ENCODE measurements around the gene HOXA6.
A peak's percentile ranks its signal among the peaks of the same experiment; 100 is the strongest.

Gene HOXA6

GRCh38 chr7:27179503-27180430 lies 32.2 kb upstream of the HOXA6 start:
- peak; percentile 34 for DNase-seq (ENCODE audit: low read depth)
- peak; percentile 56 for TF ChIP-seq CTCF (IDR thresholded peaks at IDR 0.05; ENCODE audit: insufficient read depth, low read depth, low read length, missing control alignments)
- no peak overlapping the region for H3K4me3 ChIP-seq (ENCODE audit: low read depth, low read length)

- no peak overlapping the region for H3K4me3 ChIP-seq (ENCODE audit: low read depth, low read length)
- no peak for TF ChIP-seq CTCF (IDR thresholded peaks at IDR 0.05; ENCODE audit: insufficient read depth, low read depth, low read length, missing control alignments)
- no peak for DNase-seq (ENCODE audit: low read depth)
Observed at GRCh38 chr7:27179030-27179429, 31.5 kb upstream of the HOXA6 start.

GRCh38 chr7:27178366-27178765 lies 30.8 kb upstream of the HOXA6 start:
- no peak for DNase-seq (ENCODE audit: low read depth)
- H3K4me3 ChIP-seq (ENCODE audit: low read depth, low read length): no peak overlapping the region
- TF ChIP-seq CTCF (IDR thresholded peaks at IDR 0.05; ENCODE audit: insufficient read depth, low read depth, low read length, missing control alignments): no peak

GRCh38 chr7:27177795-27178320 lies 30.3 kb upstream of the HOXA6 start:
- H3K4me3 ChIP-seq (ENCODE audit: low read depth, low read length): no peak overlapping the region
- DNase-seq (ENCODE audit: low read depth): no peak
- no peak for TF ChIP-seq CTCF (IDR thresholded peaks at IDR 0.05; ENCODE audit: insufficient read depth, low read depth, low read length, missing control alignments)

- H3K4me3 ChIP-seq (ENCODE audit: low read depth, low read length): no peak overlapping the region
- DNase-seq (ENCODE audit: low read depth): no peak
- TF ChIP-seq CTCF (IDR thresholded peaks at IDR 0.05; ENCODE audit: insufficient read depth, low read depth, low read length, missing control alignments): no peak
Observed at GRCh38 chr7:27176962-27177794, 29.6 kb upstream of the HOXA6 start.

GRCh38 chr7:27176524-27176845 lies 28.9 kb upstream of the HOXA6 start:
- H3K4me3 ChIP-seq (ENCODE audit: low read depth, low read length): no peak overlapping the region
- TF ChIP-seq CTCF (IDR thresholded peaks at IDR 0.05; ENCODE audit: insufficient read depth, low read depth, low read length, missing control alignments): no peak
- no peak for DNase-seq (ENCODE audit: low read depth)

All from GM12865 (cell line).